ENCODE data around the gene PGR. TPM values are rescaled to one million over a fixed set of nuclear protein-coding genes. Genes with fewer than 3 reads are reported as not detected.

The PGR gene
- polyA plus RNA-seq, 1 of the 3 experiments (the other 2 are of a cell fraction) = not detected

DNA sequence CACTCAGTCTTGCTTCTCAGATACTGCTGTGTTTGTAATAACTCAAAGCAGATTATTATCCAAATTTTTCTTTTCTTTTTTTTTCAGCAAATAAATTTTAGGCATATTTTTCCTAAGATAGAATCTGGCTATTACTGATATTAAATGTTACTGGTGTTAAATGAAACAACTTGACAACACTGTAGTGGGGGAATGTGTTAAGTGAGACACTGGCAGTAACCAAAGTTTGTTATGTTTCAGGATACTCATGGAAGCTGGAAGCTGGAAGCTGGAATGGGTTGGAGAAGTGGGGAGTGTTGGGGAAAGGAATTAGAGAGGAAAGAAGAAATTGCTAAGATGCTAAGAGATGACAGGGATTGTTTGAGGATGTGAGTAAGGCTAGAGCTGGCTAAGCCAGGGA lies 24.9 kb downstream of the PGR start (continued):
- TF ChIP-seq, protein P1, sequence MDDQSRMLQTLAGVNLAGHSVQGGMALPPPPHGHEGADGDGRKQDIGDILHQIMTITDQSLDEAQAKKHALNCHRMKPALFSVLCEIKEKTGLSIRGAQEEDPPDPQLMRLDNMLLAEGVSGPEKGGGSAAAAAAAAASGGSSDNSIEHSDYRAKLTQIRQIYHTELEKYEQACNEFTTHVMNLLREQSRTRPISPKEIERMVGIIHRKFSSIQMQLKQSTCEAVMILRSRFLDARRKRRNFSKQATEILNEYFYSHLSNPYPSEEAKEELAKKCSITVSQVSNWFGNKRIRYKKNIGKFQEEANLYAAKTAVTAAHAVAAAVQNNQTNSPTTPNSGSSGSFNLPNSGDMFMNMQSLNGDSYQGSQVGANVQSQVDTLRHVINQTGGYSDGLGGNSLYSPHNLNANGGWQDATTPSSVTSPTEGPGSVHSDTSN (IDR thresholded peaks at IDR 0.05) = no peak
- TF ChIP-seq, protein P2, sequence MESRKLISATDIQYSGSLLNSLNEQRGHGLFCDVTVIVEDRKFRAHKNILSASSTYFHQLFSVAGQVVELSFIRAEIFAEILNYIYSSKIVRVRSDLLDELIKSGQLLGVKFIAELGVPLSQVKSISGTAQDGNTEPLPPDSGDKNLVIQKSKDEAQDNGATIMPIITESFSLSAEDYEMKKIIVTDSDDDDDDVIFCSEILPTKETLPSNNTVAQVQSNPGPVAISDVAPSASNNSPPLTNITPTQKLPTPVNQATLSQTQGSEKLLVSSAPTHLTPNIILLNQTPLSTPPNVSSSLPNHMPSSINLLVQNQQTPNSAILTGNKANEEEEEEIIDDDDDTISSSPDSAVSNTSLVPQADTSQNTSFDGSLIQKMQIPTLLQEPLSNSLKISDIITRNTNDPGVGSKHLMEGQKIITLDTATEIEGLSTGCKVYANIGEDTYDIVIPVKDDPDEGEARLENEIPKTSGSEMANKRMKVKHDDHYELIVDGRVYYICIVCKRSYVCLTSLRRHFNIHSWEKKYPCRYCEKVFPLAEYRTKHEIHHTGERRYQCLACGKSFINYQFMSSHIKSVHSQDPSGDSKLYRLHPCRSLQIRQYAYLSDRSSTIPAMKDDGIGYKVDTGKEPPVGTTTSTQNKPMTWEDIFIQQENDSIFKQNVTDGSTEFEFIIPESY (IDR thresholded peaks at IDR 0.05; ENCODE audit: borderline replicate concordance, low read depth) = no peak
- TF ChIP-seq POLR2AphosphoS5 (IDR thresholded peaks at IDR 0.05; ENCODE audit: low read depth, low read length) = no peak
- TF ChIP-seq GATA2 (CRISPR knock-in tag; IDR thresholded peaks at IDR 0.05) = no peak
- no peak for TF ChIP-seq JUND (IDR thresholded peaks at IDR 0.05)
- no peak for TF ChIP-seq FOSL2 (IDR thresholded peaks at IDR 0.05; ENCODE audit: borderline replicate concordance, low read depth)
- TF ChIP-seq NFIC (IDR thresholded peaks at IDR 0.05; ENCODE audit: borderline replicate concordance) = no peak

DNA sequence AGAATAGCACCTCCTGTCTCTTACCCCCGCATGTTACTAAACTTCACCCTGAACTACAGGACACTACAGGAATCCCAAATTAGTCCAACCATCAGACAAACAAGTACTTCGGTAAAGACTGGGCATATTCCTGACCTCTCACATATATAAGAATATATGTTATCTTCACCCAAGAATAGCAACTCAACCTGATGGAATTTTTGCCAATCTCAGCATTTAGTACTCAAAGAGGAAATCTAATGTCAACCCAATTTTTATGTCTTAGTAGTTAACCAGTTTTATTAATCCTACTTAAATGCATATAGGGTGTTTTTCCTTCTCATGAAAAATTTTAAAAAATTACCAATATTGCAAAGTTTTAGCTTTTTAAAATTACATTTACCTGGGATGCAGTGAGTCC lies 26.2 kb downstream of the PGR start:
- 4% methylated on average over 2 of the region's 2 CpGs for WGBS (ENCODE audit: low lambda C conversion rate)
- TF ChIP-seq, protein P3, sequence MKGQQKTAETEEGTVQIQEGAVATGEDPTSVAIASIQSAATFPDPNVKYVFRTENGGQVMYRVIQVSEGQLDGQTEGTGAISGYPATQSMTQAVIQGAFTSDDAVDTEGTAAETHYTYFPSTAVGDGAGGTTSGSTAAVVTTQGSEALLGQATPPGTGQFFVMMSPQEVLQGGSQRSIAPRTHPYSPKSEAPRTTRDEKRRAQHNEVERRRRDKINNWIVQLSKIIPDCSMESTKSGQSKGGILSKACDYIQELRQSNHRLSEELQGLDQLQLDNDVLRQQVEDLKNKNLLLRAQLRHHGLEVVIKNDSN (IDR thresholded peaks at IDR 0.05; ENCODE audit: borderline replicate concordance, low read depth) = no peak
- TF ChIP-seq, protein P4, sequence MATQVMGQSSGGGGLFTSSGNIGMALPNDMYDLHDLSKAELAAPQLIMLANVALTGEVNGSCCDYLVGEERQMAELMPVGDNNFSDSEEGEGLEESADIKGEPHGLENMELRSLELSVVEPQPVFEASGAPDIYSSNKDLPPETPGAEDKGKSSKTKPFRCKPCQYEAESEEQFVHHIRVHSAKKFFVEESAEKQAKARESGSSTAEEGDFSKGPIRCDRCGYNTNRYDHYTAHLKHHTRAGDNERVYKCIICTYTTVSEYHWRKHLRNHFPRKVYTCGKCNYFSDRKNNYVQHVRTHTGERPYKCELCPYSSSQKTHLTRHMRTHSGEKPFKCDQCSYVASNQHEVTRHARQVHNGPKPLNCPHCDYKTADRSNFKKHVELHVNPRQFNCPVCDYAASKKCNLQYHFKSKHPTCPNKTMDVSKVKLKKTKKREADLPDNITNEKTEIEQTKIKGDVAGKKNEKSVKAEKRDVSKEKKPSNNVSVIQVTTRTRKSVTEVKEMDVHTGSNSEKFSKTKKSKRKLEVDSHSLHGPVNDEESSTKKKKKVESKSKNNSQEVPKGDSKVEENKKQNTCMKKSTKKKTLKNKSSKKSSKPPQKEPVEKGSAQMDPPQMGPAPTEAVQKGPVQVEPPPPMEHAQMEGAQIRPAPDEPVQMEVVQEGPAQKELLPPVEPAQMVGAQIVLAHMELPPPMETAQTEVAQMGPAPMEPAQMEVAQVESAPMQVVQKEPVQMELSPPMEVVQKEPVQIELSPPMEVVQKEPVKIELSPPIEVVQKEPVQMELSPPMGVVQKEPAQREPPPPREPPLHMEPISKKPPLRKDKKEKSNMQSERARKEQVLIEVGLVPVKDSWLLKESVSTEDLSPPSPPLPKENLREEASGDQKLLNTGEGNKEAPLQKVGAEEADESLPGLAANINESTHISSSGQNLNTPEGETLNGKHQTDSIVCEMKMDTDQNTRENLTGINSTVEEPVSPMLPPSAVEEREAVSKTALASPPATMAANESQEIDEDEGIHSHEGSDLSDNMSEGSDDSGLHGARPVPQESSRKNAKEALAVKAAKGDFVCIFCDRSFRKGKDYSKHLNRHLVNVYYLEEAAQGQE (IDR thresholded peaks at IDR 0.05; ENCODE audit: low read depth, low read length) = no peak
- no peak for TF ChIP-seq MXI1 (IDR thresholded peaks at IDR 0.05; ENCODE audit: low read depth, low read length)
- no peak for TF ChIP-seq GABPA (IDR thresholded peaks at IDR 0.05; ENCODE audit: low read depth)
- no peak for TF ChIP-seq EZH2phosphoT487 (IDR thresholded peaks at IDR 0.05; ENCODE audit: borderline replicate concordance, low read depth)
- no peak for TF ChIP-seq YY1 (IDR thresholded peaks at IDR 0.05; ENCODE audit: low read depth)
- no peak for TF ChIP-seq EP300 (IDR thresholded peaks at IDR 0.05; ENCODE audit: borderline replicate concordance in 1 of 2, low read depth in 1 of 2, low read length in 1 of 2)
- TF ChIP-seq MEF2A (IDR thresholded peaks at IDR 0.05; ENCODE audit: borderline replicate concordance, low read depth) = no peak

More for the DNA sequence above, 26.2 kb downstream of the PGR start:
- Histone ChIP-seq H3K4me3 (ENCODE audit: low read depth in 2 of 2, low read length in 1 of 2) (no peak overlapping the region), H3K27ac (ENCODE audit: low read depth in 2 of 2, low read length in 1 of 2) (no peak overlapping the region), H3K9ac (no peak overlapping the region), H3K4me1 (ENCODE audit: control insufficient read depth in 1 of 2, insufficient read depth in 2 of 2, low read depth in 1 of 2, low read length in 1 of 2) (no peaks in the 10 kb centered on the region), H4K20me1 (ENCODE audit: insufficient read depth) (no peaks in the 10 kb centered on the region), H3K36me3 (replicated peaks in 1 of 2; ENCODE audit: control insufficient read depth in 1 of 2, insufficient read depth in 2 of 2, low read length in 1 of 2) (no peaks in the 10 kb centered on the region), H2AFZ (ENCODE audit: low read depth) (no peak overlapping the region), H3K9me2 (no peaks in the 10 kb centered on the region), H3K4me2 (no peak overlapping the region), H3K27me3 (ENCODE audit: insufficient read depth) (no peaks in the 10 kb centered on the region), H3F3A (replicated peaks; ENCODE audit: insufficient read depth) (no peaks in the 10 kb centered on the region), H3K79me2 (ENCODE audit: insufficient read depth) (no peaks in the 10 kb centered on the region), H3K9me3 (no peaks in the 10 kb centered on the region)
- no peak for DNase-seq
- CTCF ChIA-PET = no interaction called here
- POLR2A ChIA-PET = no interaction called here

Data from SK-N-SH (cell line).